K562 (cell line): Measurements from ENCODE around the gene KIF23. TPM values are rescaled to one million over a fixed set of nuclear protein-coding genes. Genes with fewer than 3 reads are reported as not detected.

Source experiments
- HEY1 ChIP-seq: fragments of 250-450 bp; sonication (Bioruptor Pico); IDR thresholded peaks from 2 replicates; pipeline ENCODE4 v1.5.0; 2020; ENCODE audit warnings: mild to moderate bottlenecking, moderate library complexity, borderline replicate concordance
- HLTF ChIP-seq: fragments of 450-650 bp; IDR thresholded peaks from 2 replicates; pipeline ENCODE4 v1.6.1; 2016
- HMG20B ChIP-seq: fragments of 250-450 bp; sonication (Bioruptor Pico); IDR thresholded peaks from 2 replicates; pipeline ENCODE4 v1.5.0; 2021; ENCODE audit warnings: mild to moderate bottlenecking
- IRF2 ChIP-seq: sonication (generic); formaldehyde crosslinking; IDR thresholded peaks from 2 replicates; pipeline ENCODE4 v1.8.1; 2022; ENCODE audit warnings: mild to moderate bottlenecking, missing genetic modification reagents
- KAT7 ChIP-seq: sonication (generic); formaldehyde crosslinking; IDR thresholded peaks from 2 replicates; pipeline ENCODE4 v1.8.0; 2022; ENCODE audit warnings: missing genetic modification reagents, mild to moderate bottlenecking, borderline replicate concordance
- KLF1 ChIP-seq: fragments of 450-650 bp; IDR thresholded peaks from 2 replicates; pipeline ENCODE4 v1.6.1; 2016; ENCODE audit warnings: missing genetic modification characterization, missing compliant biosample characterization
- PML ChIP-seq: IDR thresholded peaks from 2 replicates; pipeline ENCODE4 v1.6.1; 2012; ENCODE audit warnings: low read length, inconsistent platforms
- POLR2B ChIP-seq: fragments of 450-650 bp; IDR thresholded peaks from 2 replicates; pipeline ENCODE4 v1.6.1; 2018; ENCODE audit warnings: low read depth; ENCODE audit not compliant: partially characterized antibody
- POLR3G ChIP-seq: IDR thresholded peaks from 2 replicates; pipeline ENCODE4 v1.6.1; 2011; ENCODE audit not compliant: insufficient read length, insufficient replicate concordance; ENCODE audit errors: extremely low read depth
- PREB ChIP-seq: sonication (generic); formaldehyde crosslinking; IDR thresholded peaks from 2 replicates; pipeline ENCODE4 v1.8.1; 2023; ENCODE audit warnings: mild to moderate bottlenecking, missing genetic modification reagents
- PYGO2 ChIP-seq: fragments of 450-650 bp; IDR thresholded peaks from 2 replicates; pipeline ENCODE4 v1.6.1; 2016; ENCODE audit warnings: mild to moderate bottlenecking, missing genetic modification characterization, moderate library complexity, missing compliant biosample characterization
- RHOXF2B ChIP-seq: fragments of 250-450 bp; sonication (Bioruptor Pico); conservative IDR thresholded peaks from 2 replicates; pipeline ENCODE4 v1.5.1; 2021
- SMAD1 ChIP-seq: fragments of 150-350 bp; IDR thresholded peaks from 2 replicates; pipeline ENCODE4 v1.6.1; 2014; ENCODE audit warnings: low read length, low read depth; ENCODE audit not compliant: partially characterized antibody
- SRSF9 ChIP-seq: fragments of 200-400 bp; formaldehyde crosslinking; IDR thresholded peaks from 2 replicates; pipeline ENCODE4 v1.6.1; 2017; ENCODE audit warnings: low read depth, low read length, borderline replicate concordance
- STAT6 ChIP-seq: sonication (generic); formaldehyde crosslinking; IDR thresholded peaks from 2 replicates; pipeline ENCODE4 v1.8.1; 2023; ENCODE audit warnings: mild to moderate bottlenecking, missing genetic modification reagents
- TSC22D4 ChIP-seq: fragments of 450-650 bp; IDR thresholded peaks from 2 replicates; pipeline ENCODE4 v1.6.1; 2016; ENCODE audit warnings: missing genetic modification characterization, missing biosample characterization, control low read depth
- ZBTB17 ChIP-seq: fragments of 450-650 bp; formaldehyde crosslinking; IDR thresholded peaks from 2 replicates; pipeline ENCODE4 v1.4.0; 2020; ENCODE audit warnings: mild to moderate bottlenecking
- ZBTB7A ChIP-seq: IDR thresholded peaks from 2 replicates; pipeline ENCODE4 v1.6.1; 2011; ENCODE audit warnings: low read depth, mild to moderate bottlenecking, low read length, moderate library complexity, borderline replicate concordance; ENCODE audit not compliant: control insufficient read depth
- ZBTB9 ChIP-seq: fragments of 450-650 bp; formaldehyde crosslinking; IDR thresholded peaks from 2 replicates; pipeline ENCODE4 v1.4.0; 2020; ENCODE audit warnings: mild to moderate bottlenecking, moderate library complexity
- ZNF280B ChIP-seq: fragments of 250-450 bp; sonication (Bioruptor Pico); IDR thresholded peaks from 2 replicates; pipeline ENCODE4 v1.5.1; 2021; ENCODE audit warnings: mild to moderate bottlenecking
- ZNF584 ChIP-seq: fragments of 200-800 bp; sonication (Bioruptor generic); IDR thresholded peaks from 2 replicates; pipeline ENCODE4 v1.6.1; 2016; ENCODE audit warnings: low read depth, mild to moderate bottlenecking, missing genetic modification characterization, missing compliant biosample characterization
- ZNF586 ChIP-seq: fragments of 450-650 bp; formaldehyde crosslinking; conservative IDR thresholded peaks from 2 replicates; pipeline ENCODE4 v1.4.0; 2020; ENCODE audit warnings: mild to moderate bottlenecking, moderate library complexity
- polyA plus RNA-seq, 8 experiments: library from polyadenylated mRNA; depleted of rRNA in 4 of 8; stranded (reverse) in 5 of 8; unstranded in 3 of 8; fragments of >200 nt; fragmentation: Nextera tagmentation in 2 of 8; fragmentation: Illumina TruSeq in 1 of 8; extraction: Ambion mirVana in 2 of 8; extraction: Trizol in 1 of 8; gene quantifications; 2 replicates each; pipeline versions ENCODE4 v1.2.1 to v1.2.3, GENCODE V29; 2011 to 2014; ENCODE audit warnings: inconsistent platforms in 1 of 8, missing spikeins in 1 of 8
- total RNA-seq, 7 experiments: library from RNA; depleted of rRNA in 6 of 7; stranded (reverse); fragments of >200 nt in 6 of 7; fragmentation: Illumina TruSeq in 2 of 7; extraction: Trizol in 2 of 7; gene quantifications; 2 replicates each; pipeline versions ENCODE4 v1.2.1 to v1.2.3, GENCODE V29; 2011 to 2021; ENCODE audit warnings: low replicate concordance in 1 of 7

Gene KIF23
- total and polyA plus RNA-seq, 9 of the 15 experiments (the other 6 are each of a cell fraction or from before 2014, with no cell fraction given), result 29.4 to 58.2 (median 41.9) TPM

DNA sequence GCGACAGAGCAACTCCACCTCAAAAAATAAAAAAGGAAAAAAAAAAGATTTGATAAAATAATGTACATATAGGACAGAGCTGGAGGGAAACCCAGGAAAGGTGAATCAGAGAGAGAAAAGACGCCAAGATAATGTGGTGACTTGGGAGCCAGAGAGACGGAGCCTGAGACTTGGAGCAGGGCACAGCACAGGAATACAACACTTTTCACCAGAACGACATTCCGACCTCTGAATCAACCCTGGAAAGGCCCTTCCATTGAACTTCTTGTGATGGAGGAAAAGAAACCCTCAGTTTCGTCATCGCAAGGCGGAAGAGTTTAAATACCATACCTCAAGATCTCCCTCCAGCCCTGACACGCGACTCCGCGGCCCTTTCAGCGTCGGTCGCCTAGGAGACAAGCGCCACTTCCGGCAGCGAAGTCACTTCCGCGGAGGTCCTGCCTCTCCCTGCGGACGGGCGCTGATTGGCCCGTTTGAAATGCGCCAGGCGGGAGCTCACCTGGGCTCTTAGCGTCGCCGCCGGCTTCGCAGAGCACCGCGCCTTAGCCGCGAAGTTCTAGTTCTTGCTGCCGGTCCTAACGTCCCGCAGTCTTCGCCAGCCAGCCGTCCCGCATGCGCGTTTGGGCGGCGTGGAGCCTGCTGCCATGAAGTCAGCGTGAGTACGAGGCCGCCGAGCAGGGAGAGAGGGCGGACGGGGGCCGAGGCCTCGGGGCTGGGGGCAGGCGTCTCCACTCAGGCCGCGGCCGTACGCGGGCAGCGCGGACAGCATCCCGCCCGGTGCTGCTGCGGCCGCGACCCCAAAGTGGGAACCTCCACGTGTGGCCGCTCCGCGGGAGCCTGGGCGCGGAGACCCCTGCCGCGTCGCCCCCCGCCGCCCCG lies at the start of gene KIF23 (continued):
- TF ChIP-seq TSC22D4 (tag), result no peak
- TF ChIP-seq HMG20B (CRISPR knock-in tag), result no peak
- no peak for TF ChIP-seq SRSF9
- TF ChIP-seq KLF1 (tag), result no peak; the same call in 1 of the 2 replicates
- no peak for TF ChIP-seq POLR3G
- TF ChIP-seq POLR2B, result peak; percentile 50
- TF ChIP-seq ZNF280B (CRISPR knock-in tag), result no peak
- no peak for TF ChIP-seq HEY1 (CRISPR knock-in tag)
- no peak for TF ChIP-seq STAT6
- TF ChIP-seq PREB, result no peak
- TF ChIP-seq ZBTB9, result no peak
- TF ChIP-seq ZBTB17 (CRISPR knock-in tag), result no peak
- no peak for TF ChIP-seq PYGO2 (tag)
- no peak for TF ChIP-seq ZNF584
- no peak for TF ChIP-seq IRF2 (CRISPR knock-in tag)
- TF ChIP-seq SMAD1, result no peak
- TF ChIP-seq PML, result no peak
- TF ChIP-seq ZNF586 (CRISPR knock-in tag), result no peak
- no peak for TF ChIP-seq KAT7
- no peak for TF ChIP-seq RHOXF2B (CRISPR knock-in tag)
- TF ChIP-seq ZBTB7A, result peak; percentile 84; the same call in 1 of the 2 replicates
- TF ChIP-seq HLTF, result no peak
